Thoracic aorta (tissue), 2 donors: Measurements from ENCODE around the gene GMNN. TPM values are rescaled to one million over a fixed set of nuclear protein-coding genes. Genes with fewer than 3 reads are reported as not detected.

Experiments used
- ATAC-seq: fragments of 150-250 bp; one replicate; pipeline ENCODE4 v1.8.0; 2017; ENCODE audit warnings: low read depth; ENCODE audit not compliant: insufficient number of reproducible peaks, low FRiP score
- DNase-seq: peaks from one replicate; pipeline ENCODE4 v3.0.0-alpha.2; 2020; ENCODE audit warnings: low spot score
- H3K27ac ChIP-seq, 2 donors: fragments of 200-600 bp; sonication (generic); 1 replicate in 1 of 2; 2 replicates in 1 of 2; pipeline ENCODE4 v1.5.1; 2016; ENCODE audit warnings: mild to moderate bottlenecking in 2 of 2, moderate library complexity in 2 of 2
- H3K27me3 ChIP-seq: fragments of 200-600 bp; sonication (generic); replicated peaks from 2 replicates; pipeline ENCODE4 v1.6.0; 2016; ENCODE audit warnings: mild to moderate bottlenecking; ENCODE audit not compliant: insufficient read depth
- H3K36me3 ChIP-seq: fragments of 200-600 bp; sonication (generic); one replicate; pipeline ENCODE4 v1.5.1; 2016
- H3K4me1 ChIP-seq, 2 donors: fragments of 200-600 bp; sonication (generic); 1 replicate in 1 of 2; 2 replicates in 1 of 2; pipeline versions ENCODE4 v1.5.1 to v1.6.0; 2016; ENCODE audit warnings: low read depth in 2 of 2, mild to moderate bottlenecking in 1 of 2; ENCODE audit not compliant: control insufficient read depth in 1 of 2
- H3K4me3 ChIP-seq: fragments of 200-600 bp; sonication (generic); 2 replicates; pipeline ENCODE4 v1.5.1; 2016; ENCODE audit warnings: mild to moderate bottlenecking
- H3K9me3 ChIP-seq: fragments of 200-600 bp; sonication (generic); 2 replicates; pipeline ENCODE4 v1.5.1; 2016
- CTCF ChIP-seq: fragments of 200-600 bp; sonication (generic); IDR thresholded peaks from one replicate; pipeline ENCODE4 v1.5.1; 2019; ENCODE audit warnings: antibody characterized with exemption
- total RNA-seq, 2 donors: library from RNA; depleted of rRNA; stranded (reverse); fragments of >200 nt; gene quantifications; one replicate each; pipeline versions ENCODE4 v1.1.0 to v1.2.3, GENCODE V29; 2016

Gene GMNN
- total RNA-seq, 2 donors from 2014 or later: 5.4 to 6.8 TPM

GRCh38 chr6:24818346-24818745 lies 43.6 kb downstream of the GMNN start:
- DNase-seq: no peak
- H3K4me1 ChIP-seq: no peaks in the 10 kb centered on the region
- no peak for TF ChIP-seq CTCF
- ATAC-seq: no peak
- H3K4me3 ChIP-seq: no peak overlapping the region
- no peaks in the 10 kb centered on the region for H3K27me3 ChIP-seq
- H3K36me3 ChIP-seq: no peaks in the 10 kb centered on the region
- H3K27ac ChIP-seq: no peak overlapping the region
- no peaks in the 10 kb centered on the region for H3K9me3 ChIP-seq

GRCh38 chr6:24821860-24822444 lies 47.2 kb downstream of the GMNN start:
- no peaks in the 10 kb centered on the region for H3K9me3 ChIP-seq
- DNase-seq (no peak), ATAC-seq (no peak)
- H3K27me3 ChIP-seq: no peaks in the 10 kb centered on the region
- no peaks in the 10 kb centered on the region for H3K4me1 ChIP-seq
- no peak overlapping the region for H3K27ac ChIP-seq
- no peaks in the 10 kb centered on the region for H3K36me3 ChIP-seq
- H3K4me3 ChIP-seq: no peak overlapping the region
- no peak for TF ChIP-seq CTCF

GRCh38 chr6:24822696-24823095 lies 48.0 kb downstream of the GMNN start:
- TF ChIP-seq CTCF: no peak
- Histone ChIP-seq H3K27me3 (no peaks in the 10 kb centered on the region), H3K36me3 (no peaks in the 10 kb centered on the region), H3K27ac (no peak overlapping the region), H3K4me1 (no peaks in the 10 kb centered on the region), H3K9me3 (no peaks in the 10 kb centered on the region), H3K4me3 (no peak overlapping the region)
- DNase-seq: no peak
- ATAC-seq: no peak

- H3K27me3 ChIP-seq: no peaks in the 10 kb centered on the region
- H3K27ac ChIP-seq: no peak overlapping the region
- no peak for TF ChIP-seq CTCF
- H3K9me3 ChIP-seq: no peaks in the 10 kb centered on the region
- DNase-seq (no peak), ATAC-seq (no peak)
- no peak overlapping the region for H3K4me3 ChIP-seq
- H3K4me1 ChIP-seq: no peaks in the 10 kb centered on the region
- no peaks in the 10 kb centered on the region for H3K36me3 ChIP-seq
These were observed 48.4 kb downstream of the GMNN start for GRCh38 chr6:24823185-24823584.

GRCh38 chr6:24824142-24824938 lies 49.6 kb downstream of the GMNN start:
- H3K36me3 ChIP-seq: no peaks in the 10 kb centered on the region
- DNase-seq: no peak
- H3K9me3 ChIP-seq: no peaks in the 10 kb centered on the region
- no peaks in the 10 kb centered on the region for H3K4me1 ChIP-seq
- H3K27me3 ChIP-seq: no peaks in the 10 kb centered on the region
- ATAC-seq: no peak
- no peak for TF ChIP-seq CTCF
- H3K4me3 ChIP-seq: no peak overlapping the region
- no peak overlapping the region for H3K27ac ChIP-seq
